ENCODE results near the gene MAGI1. TPM values are rescaled to one million over a fixed set of nuclear protein-coding genes. Genes with fewer than 3 reads are reported as not detected.
"Not testable (repeated sequence)": the region's sequence is repeated elsewhere in the genome, so short reads cannot be mapped to it uniquely, and the experiment has no call there.

The MAGI1 gene
- total RNA-seq, 1 donor from 2014 or later = 33.1 TPM

GRCh38 chr3:65568497-65568896, 470.2 kb downstream of the MAGI1 start:
- DNase-seq (ENCODE audit: missing footprints) = no peak
- ATAC-seq = peak; percentile 88
- intact Hi-C loops (cut with DNase I) = no loop called here

- DNase-seq (ENCODE audit: missing footprints); ATAC-seq; intact Hi-C loops (cut with DNase I): not testable (repeated sequence)
Measured at GRCh38 chr3:65565744-65566143, 473.0 kb downstream of the MAGI1 start.

- no peak for ATAC-seq
- intact Hi-C loops (cut with DNase I) = no loop called here
- DNase-seq (ENCODE audit: missing footprints) = no peak
Measured at GRCh38 chr3:65564483-65564882, 474.2 kb downstream of the MAGI1 start.

- DNase-seq (ENCODE audit: missing footprints) (no peak), ATAC-seq (no peak)
- intact Hi-C loops (cut with DNase I) = no loop called here
Measured at GRCh38 chr3:65563861-65564260, 474.9 kb downstream of the MAGI1 start.

- intact Hi-C loops (cut with DNase I) = no loop called here
- DNase-seq (ENCODE audit: missing footprints) (no peak), ATAC-seq (no peak)
Measured at GRCh38 chr3:65562447-65562846, 476.3 kb downstream of the MAGI1 start.

GRCh38 chr3:65561617-65562016, 477.1 kb downstream of the MAGI1 start:
- intact Hi-C loops (cut with DNase I) = no loop called here
- ATAC-seq = no peak
- no peak for DNase-seq (ENCODE audit: missing footprints)

GRCh38 chr3:65560901-65561300, 477.8 kb downstream of the MAGI1 start:
- no peak for DNase-seq (ENCODE audit: missing footprints)
- intact Hi-C loops (cut with DNase I) = no loop called here
- ATAC-seq = no peak

GRCh38 chr3:65560133-65560532, 478.6 kb downstream of the MAGI1 start:
- intact Hi-C loops (cut with DNase I) = no loop called here
- no peak for ATAC-seq
- no peak for DNase-seq (ENCODE audit: missing footprints)

- intact Hi-C loops (cut with DNase I) = no loop called here
- ATAC-seq (no peak), DNase-seq (ENCODE audit: missing footprints) (no peak)
Measured at GRCh38 chr3:65559643-65560042, 479.1 kb downstream of the MAGI1 start.

- intact Hi-C loops (cut with DNase I) = no loop called here
- DNase-seq (ENCODE audit: missing footprints) (no peak), ATAC-seq (no peak)
Measured at GRCh38 chr3:65558826-65559225, 479.9 kb downstream of the MAGI1 start.

- intact Hi-C loops (cut with DNase I) = no loop called here
- peak; percentile 42 for ATAC-seq
Measured at GRCh38 chr3:65557899-65558564, 480.7 kb downstream of the MAGI1 start.

GRCh38 chr3:65556934-65557577, 481.7 kb downstream of the MAGI1 start:
- ATAC-seq = no peak
- intact Hi-C loops (cut with DNase I) = no loop called here
- no peak for DNase-seq (ENCODE audit: missing footprints)

More at GRCh38 chr3:65557899-65558564, 480.7 kb downstream of the MAGI1 start:
- no peak for DNase-seq (ENCODE audit: missing footprints)

- ATAC-seq (no peak), DNase-seq (ENCODE audit: missing footprints) (no peak)
- intact Hi-C loops (cut with DNase I) = no loop called here
Measured at GRCh38 chr3:65552434-65552833, 486.3 kb downstream of the MAGI1 start.

GRCh38 chr3:65551945-65552344, 486.8 kb downstream of the MAGI1 start:
- peak; percentile 22 for ATAC-seq
- DNase-seq (ENCODE audit: missing footprints) = no peak
- intact Hi-C loops (cut with DNase I) = no loop called here

GRCh38 chr3:65550137-65550536, 488.6 kb downstream of the MAGI1 start:
- intact Hi-C loops (cut with DNase I) = no loop called here

GRCh38 chr3:65549626-65549959, 489.1 kb downstream of the MAGI1 start:
- intact Hi-C loops (cut with DNase I) = no loop called here
- DNase-seq (ENCODE audit: missing footprints) (no peak), ATAC-seq (no peak)

More at GRCh38 chr3:65550137-65550536, 488.6 kb downstream of the MAGI1 start:
- DNase-seq (ENCODE audit: missing footprints) = no peak
- no peak for ATAC-seq

- intact Hi-C loops (cut with DNase I) = no loop called here
- ATAC-seq (peak; percentile 79), DNase-seq (ENCODE audit: missing footprints) (peak; percentile 65)
Measured at GRCh38 chr3:65548848-65549625, 489.7 kb downstream of the MAGI1 start.

GRCh38 chr3:65545429-65545828, 493.3 kb downstream of the MAGI1 start:
- ATAC-seq (no peak), DNase-seq (ENCODE audit: missing footprints) (no peak)
- intact Hi-C loops (cut with DNase I) = no loop called here

- intact Hi-C loops (cut with DNase I); DNase-seq (ENCODE audit: missing footprints); ATAC-seq: not testable (repeated sequence)
Measured at GRCh38 chr3:65543391-65543790, 495.3 kb downstream of the MAGI1 start.

- no peak for ATAC-seq
- intact Hi-C loops (cut with DNase I) = no loop called here
Measured at GRCh38 chr3:65540666-65541065, 498.1 kb downstream of the MAGI1 start.

More at GRCh38 chr3:65540666-65541065, 498.1 kb downstream of the MAGI1 start:
- no peak for DNase-seq (ENCODE audit: missing footprints)

All from Right ventricle myocardium inferior (tissue), 1 donor.